Mucosa of descending colon (tissue), 3 donors: Measurements from ENCODE around the gene SSR1. TPM values are rescaled to one million over a fixed set of nuclear protein-coding genes. Genes with fewer than 3 reads are reported as not detected.
A peak's percentile ranks its signal among the peaks of the same experiment; 100 is the strongest.

Experiments used
- ATAC-seq: fragments of 200-7000 bp; cut with Tn5 transposase; one replicate; pipeline ENCODE4 v1.9.1; 2020; ENCODE audit warnings: mild to moderate bottlenecking, moderate library complexity
- DNase-seq, 3 donors: peaks; one replicate each; pipeline ENCODE4 v3.0.0-alpha.2; 2020
- H3K36me3 ChIP-seq: fragments of 200-600 bp; one replicate; pipeline ENCODE4 v1.8.0; 2021; ENCODE audit warnings: low read depth, mild to moderate bottlenecking
- H3K4me1 ChIP-seq: fragments of 200-600 bp; one replicate; pipeline ENCODE4 v1.8.0; 2021; ENCODE audit warnings: low read depth, mild to moderate bottlenecking
- H3K4me3 ChIP-seq: fragments of 200-600 bp; one replicate; pipeline ENCODE4 v1.8.0; 2021; ENCODE audit warnings: mild to moderate bottlenecking
- H3K9me3 ChIP-seq: fragments of 200-600 bp; one replicate; pipeline ENCODE4 v1.8.0; 2021; ENCODE audit warnings: mild to moderate bottlenecking
- intact Hi-C, 2 donors: fragments of 100-400 bp; cut with DNase I in 1 of 2; cut with micrococcal nuclease in 1 of 2; formaldehyde crosslinking; loops; one replicate each; pipeline versions ENCODE4 v1.11.0 to v1.11.1; 2022; cut with DNase I, micrococcal nuclease
- total RNA-seq, 3 donors: library from RNA; stranded (reverse); fragmentation: NEBNext Ultra II Directional in 2 of 3; extraction: Animal tissue kit (Norgen Biotek cat#: 25700) in 2 of 3; gene quantifications; one replicate each; pipeline versions ENCODE4 v1.2.1 to v1.2.4, GENCODE V29; 2021 to 2023
- TF ChIP-seq, protein P1 (sequence below): fragments of 200-600 bp; IDR thresholded peaks from one replicate; pipeline ENCODE4 v1.8.0; 2022; ENCODE audit warnings: antibody characterized with exemption, mild to moderate bottlenecking
- donor health status: DM: no; HTN: no; CAD: no; lungs with moderate emphysema.
- donor health status: DM: no; HTN: no; CAD: no.
- donor health status: DM: no; HTN: yes; CAD: no.

SSR1 gene
- total RNA-seq, 3 donors from 2014 or later = 83.2 to 139 (median 99.4) TPM

DNA sequence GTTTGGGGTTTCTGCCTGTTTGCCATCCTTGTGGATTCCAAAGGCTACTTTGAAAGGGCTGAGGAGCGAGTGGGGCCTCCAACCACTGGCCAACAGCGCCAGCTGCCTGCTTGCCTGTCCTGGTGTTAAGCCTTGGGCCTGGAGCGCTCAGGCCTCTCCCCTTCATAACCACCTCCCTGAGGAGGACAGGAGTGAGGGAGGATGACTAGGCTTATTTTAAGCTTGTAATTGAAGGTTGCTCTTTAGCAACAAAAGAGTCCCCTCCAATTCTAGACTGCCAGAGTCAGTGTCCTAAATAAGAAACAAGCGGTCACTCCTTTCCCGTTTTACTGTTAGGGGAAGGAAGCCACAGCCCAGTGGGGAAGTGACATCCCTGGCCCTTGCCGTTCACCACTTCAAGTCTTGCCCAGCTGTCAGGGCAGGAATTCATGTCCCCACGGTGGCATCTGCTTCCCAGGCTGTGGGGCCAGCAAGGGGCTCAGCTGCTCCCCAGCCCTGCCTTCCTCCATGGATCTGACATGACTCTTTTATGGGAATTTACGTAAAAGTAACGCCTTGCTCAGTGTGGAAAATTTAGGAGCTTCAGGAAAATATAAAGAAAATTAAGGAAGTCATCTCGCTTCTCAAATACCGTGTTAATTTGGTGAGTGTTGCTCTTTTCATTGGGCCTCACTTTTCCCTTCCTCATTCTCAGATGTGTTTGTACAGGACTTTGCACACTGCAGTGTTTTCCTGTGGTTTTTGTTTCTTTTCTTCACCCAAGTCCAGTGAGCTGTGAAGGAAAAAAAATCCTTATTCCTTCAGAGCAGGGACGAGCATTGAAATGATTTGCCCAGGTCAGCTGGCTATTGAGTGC, 57.8 kb downstream of the SSR1 start:
- Histone ChIP-seq H3K4me1 (no peaks in the 10 kb centered on the region), H3K4me3 (no peak overlapping the region), H3K9me3 (peaks cover 4% of the 10 kb centered on the region), H3K36me3 (no peaks in the 10 kb centered on the region)
- DNase-seq = peak in 1 of 3 donors; percentile 26
- TF ChIP-seq, protein P1, sequence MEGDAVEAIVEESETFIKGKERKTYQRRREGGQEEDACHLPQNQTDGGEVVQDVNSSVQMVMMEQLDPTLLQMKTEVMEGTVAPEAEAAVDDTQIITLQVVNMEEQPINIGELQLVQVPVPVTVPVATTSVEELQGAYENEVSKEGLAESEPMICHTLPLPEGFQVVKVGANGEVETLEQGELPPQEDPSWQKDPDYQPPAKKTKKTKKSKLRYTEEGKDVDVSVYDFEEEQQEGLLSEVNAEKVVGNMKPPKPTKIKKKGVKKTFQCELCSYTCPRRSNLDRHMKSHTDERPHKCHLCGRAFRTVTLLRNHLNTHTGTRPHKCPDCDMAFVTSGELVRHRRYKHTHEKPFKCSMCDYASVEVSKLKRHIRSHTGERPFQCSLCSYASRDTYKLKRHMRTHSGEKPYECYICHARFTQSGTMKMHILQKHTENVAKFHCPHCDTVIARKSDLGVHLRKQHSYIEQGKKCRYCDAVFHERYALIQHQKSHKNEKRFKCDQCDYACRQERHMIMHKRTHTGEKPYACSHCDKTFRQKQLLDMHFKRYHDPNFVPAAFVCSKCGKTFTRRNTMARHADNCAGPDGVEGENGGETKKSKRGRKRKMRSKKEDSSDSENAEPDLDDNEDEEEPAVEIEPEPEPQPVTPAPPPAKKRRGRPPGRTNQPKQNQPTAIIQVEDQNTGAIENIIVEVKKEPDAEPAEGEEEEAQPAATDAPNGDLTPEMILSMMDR = no peak
- peak; percentile 27 for ATAC-seq
- intact Hi-C loops = no loop called here

DNA sequence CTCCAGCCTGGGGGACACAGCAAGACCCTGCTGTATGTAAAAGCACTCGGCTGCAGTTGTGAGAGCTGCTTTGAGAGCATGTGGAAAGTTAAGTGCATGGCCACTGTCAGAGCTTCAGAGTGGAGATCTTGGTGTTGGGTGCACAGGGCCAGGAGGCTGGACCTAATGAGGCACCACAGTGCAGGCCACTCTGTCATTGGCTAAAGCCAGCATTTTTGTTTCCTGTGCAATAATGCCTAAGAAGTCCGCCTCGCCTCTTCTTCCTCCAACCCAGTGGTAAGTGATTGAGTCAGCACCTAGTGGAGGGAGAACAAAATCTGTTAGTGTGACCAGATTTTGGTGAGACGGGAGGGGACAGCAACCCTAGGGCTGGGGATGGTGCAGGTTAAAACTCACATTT, 60.6 kb downstream of the SSR1 start:
- Histone ChIP-seq H3K4me1 (no peaks in the 10 kb centered on the region), H3K9me3 (peaks cover 4% of the 10 kb centered on the region), H3K4me3 (no peak overlapping the region), H3K36me3 (peaks cover 9% of the 10 kb centered on the region)
- TF ChIP-seq, protein P1 = no peak
- intact Hi-C loops = no loop called here
- ATAC-seq (peak; percentile 25), DNase-seq (peak in 1 of 3 donors; percentile 24)

DNA sequence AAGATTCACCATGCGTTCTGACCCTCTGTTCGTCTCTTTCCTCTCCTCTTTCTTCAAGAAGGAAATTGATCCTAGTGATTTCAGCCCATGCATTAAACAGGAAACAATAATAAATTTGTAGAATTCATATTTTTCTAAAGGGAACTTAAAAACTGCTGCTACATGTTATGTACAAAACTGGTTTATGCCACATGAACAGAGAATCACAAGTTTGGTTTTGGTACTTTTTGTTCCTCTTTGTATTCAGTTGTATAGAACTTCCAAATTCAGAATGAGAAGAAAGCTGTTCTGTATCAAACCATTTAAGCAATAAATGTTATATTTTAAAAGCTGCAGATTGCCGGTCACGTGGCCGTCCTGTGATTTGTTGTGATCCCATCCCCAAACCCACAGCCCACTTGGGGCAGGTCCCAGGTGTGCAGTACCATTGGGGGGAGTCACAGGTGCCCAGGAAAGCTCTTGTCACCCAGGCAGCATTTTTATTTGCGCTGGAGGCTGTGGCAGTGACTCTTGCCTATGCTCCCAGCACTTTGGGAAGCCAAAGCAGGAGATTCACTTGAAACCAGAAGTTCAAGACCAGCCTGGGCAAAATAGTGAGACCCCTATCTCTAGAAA, 61.2 kb downstream of the SSR1 start:
- Histone ChIP-seq H3K4me1 (no peaks in the 10 kb centered on the region), H3K4me3 (no peak overlapping the region), H3K9me3 (peaks cover 4% of the 10 kb centered on the region), H3K36me3 (peaks cover 9% of the 10 kb centered on the region)
- DNase-seq (peak in 1 of 3 donors; percentile 5), ATAC-seq (no peak)
- intact Hi-C loops = no loop called here
- TF ChIP-seq, protein P1 = no peak

- peaks cover 9% of the 10 kb centered on the region for H3K36me3 ChIP-seq
- H3K4me3 ChIP-seq = no peak overlapping the region
- DNase-seq (peak in 1 of 3 donors; percentile 5), ATAC-seq (no peak)
- intact Hi-C loops = no loop called here
- TF ChIP-seq, protein P1 = no peak
- peaks cover 2% of the 10 kb centered on the region for H3K9me3 ChIP-seq
- no peaks in the 10 kb centered on the region for H3K4me1 ChIP-seq
Observed at GRCh38 chr6:7250812-7251211, 62.2 kb downstream of the SSR1 start.

- Histone ChIP-seq H3K4me1 (no peaks in the 10 kb centered on the region), H3K9me3 (no peaks in the 10 kb centered on the region), H3K36me3 (peaks cover 9% of the 10 kb centered on the region), H3K4me3 (no peak overlapping the region)
- intact Hi-C loops = no loop called here
- TF ChIP-seq, protein P1 = no peak
- ATAC-seq (peak; percentile 8), DNase-seq (peak in 1 of 3 donors; percentile 3)
Observed at GRCh38 chr6:7249946-7250643, 62.9 kb downstream of the SSR1 start.
